GM06990 (cell line): ENCODE data around the gene SLITRK6.
"Not testable (repeated sequence)": the region's sequence is repeated elsewhere in the genome, so short reads cannot be mapped to it uniquely, and the experiment has no call there.

Experiments
- DNase-seq: peaks from one replicate; pipeline ENCODE4 v3.0.0-alpha.2; 2011; ENCODE audit not compliant: insufficient read length; ENCODE audit errors: extremely low read depth
- H3K27me3 ChIP-seq: replicated peaks from 2 replicates; pipeline ENCODE4 v1.6.0; 2011; ENCODE audit warnings: low read length; ENCODE audit not compliant: control insufficient read depth, insufficient read depth
- H3K36me3 ChIP-seq: 2 replicates; pipeline ENCODE4 v1.5.1; 2011; ENCODE audit warnings: low read length; ENCODE audit not compliant: control insufficient read depth, insufficient read depth
- H3K4me3 ChIP-seq: replicated peaks from 2 replicates; pipeline ENCODE4 v1.5.1; 2011; ENCODE audit warnings: low read depth, mild to moderate bottlenecking, control low read depth, low read length
- CTCF ChIP-seq: IDR thresholded peaks from 2 replicates; pipeline ENCODE4 v1.5.1; 2011; ENCODE audit warnings: low read length, control low read depth, mild to moderate bottlenecking, inconsistent platforms; ENCODE audit not compliant: insufficient read depth, poor library complexity, severe bottlenecking

Gene SLITRK6

GRCh38 chr13:85768946-85769345 is 30.3 kb downstream of the SLITRK6 start:
- no peak for DNase-seq
- TF ChIP-seq CTCF: no peak
- Histone ChIP-seq H3K4me3 (no peak overlapping the region), H3K27me3 (no peaks in the 10 kb centered on the region), H3K36me3 (no peaks in the 10 kb centered on the region)

- no peak for DNase-seq
- H3K4me3 ChIP-seq: no peak overlapping the region
- no peak for TF ChIP-seq CTCF
Measured at GRCh38 chr13:85755123-85755522, 44.1 kb downstream of the SLITRK6 start.

GRCh38 chr13:85743201-85743770 is 55.9 kb downstream of the SLITRK6 start:
- H3K36me3 ChIP-seq, H3K27me3 ChIP-seq, H3K4me3 ChIP-seq, DNase-seq: not testable (repeated sequence)

More at GRCh38 chr13:85755123-85755522, 44.1 kb downstream of the SLITRK6 start:
- Histone ChIP-seq H3K27me3 (no peaks in the 10 kb centered on the region), H3K36me3 (no peaks in the 10 kb centered on the region)
